GM12891 (cell line): ENCODE results near the gene ZCCHC17.

Experiments used
- POLR2A ChIP-seq: IDR thresholded peaks from 2 replicates; pipeline ENCODE4 v1.6.1; 2011; ENCODE audit warnings: low read depth, low read length, control low read depth
- POLR2AphosphoS5 ChIP-seq: IDR thresholded peaks from 2 replicates; pipeline ENCODE4 v1.6.1; 2011; ENCODE audit warnings: low read depth, low read length, control low read depth
- SPI1 ChIP-seq: IDR thresholded peaks from 2 replicates; pipeline ENCODE4 v1.6.1; 2011; ENCODE audit warnings: low read depth, low read length, control low read depth
- TAF1 ChIP-seq: IDR thresholded peaks from 2 replicates; pipeline ENCODE4 v1.6.1; 2011; ENCODE audit warnings: low read depth, low read length, control low read depth

DNA sequence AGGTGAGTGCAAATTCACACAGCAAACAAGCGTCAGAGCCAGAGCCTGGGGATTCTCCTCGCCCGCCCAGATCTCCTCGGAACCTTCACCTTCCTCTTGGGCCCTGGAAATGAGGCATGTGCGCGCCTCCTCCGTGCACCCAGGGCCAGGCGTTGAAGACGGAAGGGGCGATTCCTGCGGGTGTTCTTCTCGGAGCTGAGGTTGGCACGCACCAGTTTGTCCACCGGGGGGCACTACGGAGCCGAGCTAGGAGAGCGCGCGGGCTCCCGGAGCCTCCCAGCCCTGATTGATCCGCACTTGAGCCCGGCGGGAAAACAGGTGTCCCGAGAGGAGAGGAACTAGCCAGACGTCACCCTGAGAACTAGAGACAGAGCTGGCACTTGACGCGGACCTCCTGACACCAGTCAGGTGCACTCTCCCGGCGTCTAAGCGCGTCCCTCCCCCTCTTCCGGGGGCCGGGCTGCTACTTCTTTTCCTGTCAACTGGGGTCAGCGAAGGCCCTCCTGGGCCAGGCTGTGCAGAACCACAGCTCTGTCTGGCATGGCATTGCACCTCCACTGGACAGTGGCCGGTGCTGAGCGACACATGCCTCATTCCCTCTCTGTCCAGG lies 97.9 kb downstream of the ZCCHC17 start:
- no peak for TF ChIP-seq POLR2A
- no peak for TF ChIP-seq TAF1
- no peak for TF ChIP-seq POLR2AphosphoS5
- no peak for TF ChIP-seq SPI1
